SK-N-SH (cell line): Measurements from ENCODE around the gene LRRC70.

Experiments used
- CTCF ChIP-seq: fragments of 200-600 bp; sonication (generic); IDR thresholded peaks from 2 replicates; pipeline ENCODE4 v1.6.1; 2017; ENCODE audit warnings: antibody characterized with exemption, mild to moderate bottlenecking, moderate library complexity
- FOXM1 ChIP-seq: IDR thresholded peaks from 2 replicates; pipeline ENCODE4 v1.4.0; 2012; ENCODE audit warnings: low read depth, mild to moderate bottlenecking

- TF ChIP-seq FOXM1 (no peak), CTCF (no peak)
These were observed 18.1 kb downstream of the LRRC70 start for GRCh38 chr5:62596691-62597090.
